Mammary epithelial cell (primary cell): Measurements from ENCODE around the gene C10orf143.

Experiments used
- CTCF ChIP-seq, 2 donors: IDR thresholded peaks in 1 of 2; conservative IDR thresholded peaks in 1 of 2; 2 replicates each; pipeline ENCODE4 v1.5.1; 2011 to 2012; ENCODE audit warnings: inconsistent platforms in 2 of 2, low read length in 2 of 2, mild to moderate bottlenecking in 2 of 2, control low read depth in 1 of 2, low read depth in 1 of 2; ENCODE audit not compliant: insufficient read depth in 1 of 2; ENCODE audit errors: extremely low read depth in 1 of 2
- EZH2 ChIP-seq: IDR thresholded peaks from 2 replicates; pipeline ENCODE4 v1.6.1; 2012; ENCODE audit warnings: low read length, inconsistent platforms, borderline replicate concordance

DNA sequence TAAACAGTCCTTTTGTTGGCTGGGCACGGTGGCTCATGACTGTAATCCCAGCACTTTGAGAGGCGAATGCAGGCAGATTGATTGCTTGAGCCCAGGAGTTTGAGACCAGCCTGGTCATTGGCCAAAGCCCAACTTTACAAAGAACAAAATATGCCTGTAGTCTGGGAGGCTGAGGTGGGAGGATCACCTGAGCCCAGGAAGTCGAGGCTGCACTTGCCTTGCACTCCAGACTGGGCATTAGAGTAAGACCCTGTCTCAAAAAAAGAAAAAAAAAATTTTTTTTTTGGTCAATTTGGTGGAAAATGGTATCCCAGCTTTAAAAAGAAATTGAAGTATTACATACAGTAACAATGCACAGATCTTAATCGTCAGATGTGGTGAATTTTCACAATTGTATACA is 30.4 kb upstream of the C10orf143 start:
- TF ChIP-seq CTCF (conservative IDR thresholded peaks at IDR 0.05 in 1 of 2, IDR thresholded peaks at IDR 0.05 in 1 of 2; ENCODE audit: extremely low read depth in 1 of 2, insufficient read depth in 1 of 2, low read depth in 1 of 2, low read length in 2 of 2) (no peak), EZH2 (no peak)
